Endothelial cell of umbilical vein (primary cell): ENCODE measurements around the gene MS4A6E. TPM values are rescaled to one million over a fixed set of nuclear protein-coding genes. Genes with fewer than 3 reads are reported as not detected.

Source experiments
- BruUV-seq: library from RNA; stranded (reverse); fragments of 400-500 nt; replicated peaks from 2 replicates; lab custom pipeline; 2021; lab: Mats Ljungman, UMichigan
- CTCF ChIA-PET: fragments of 300-600, 350-600 bp; sonication (Branson Sonifier 250); formaldehyde crosslinking; loops from one replicate; lab custom pipeline; 2021; ENCODE audit warnings: antibody characterized with exemption, inconsistent platforms; lab: Charles Lee
- POLR2A ChIA-PET: fragments of 300-600, 350-600 bp; sonication (Branson Sonifier 250); formaldehyde crosslinking; loops from one replicate; lab custom pipeline; 2021; ENCODE audit warnings: antibody characterized with exemption, inconsistent platforms; lab: Charles Lee
- DNase-seq: peaks from one replicate; pipeline ENCODE4 v3.0.0-alpha.2; 2011; ENCODE audit warnings: low read depth, low spot score
- FAIRE-seq: peaks from 2 replicates; lab custom pipeline; 2011; peaks lifted over from hg19 to GRCh38; lab: Jason Lieb, UNC
- H2AFZ ChIP-seq: 2 replicates; pipeline ENCODE4 v1.6.0; 2012; ENCODE audit warnings: low read depth, low read length, control low read depth, inconsistent platforms
- H3K27ac ChIP-seq: 2 replicates; pipeline ENCODE4 v1.5.1; 2011; ENCODE audit warnings: low read depth, mild to moderate bottlenecking, control low read depth, low read length, moderate library complexity; ENCODE audit not compliant: insufficient read depth
- H3K27me3 ChIP-seq, 2 experiments: 2 replicates each; pipeline versions ENCODE4 v1.6.0 to v1.6.1; 2011; ENCODE audit warnings: low read length in 2 of 2, mixed read lengths in 1 of 2; ENCODE audit not compliant: control insufficient read depth in 2 of 2, insufficient read depth in 2 of 2
- H3K36me3 ChIP-seq, 2 experiments: 2 replicates in 1 of 2; 3 replicates in 1 of 2; pipeline ENCODE4 v1.5.1; 2011; ENCODE audit warnings: low read length in 2 of 2, mild to moderate bottlenecking in 1 of 2, moderate library complexity in 1 of 2; ENCODE audit not compliant: control insufficient read depth in 2 of 2, insufficient read depth in 2 of 2; ENCODE audit errors: extremely low read depth in 1 of 2
- H3K4me1 ChIP-seq: 3 replicates; pipeline ENCODE4 v1.5.1; 2011; ENCODE audit warnings: mild to moderate bottlenecking, low read length; ENCODE audit not compliant: control insufficient read depth, insufficient read depth; ENCODE audit errors: extremely low read depth
- H3K4me2 ChIP-seq: 2 replicates; pipeline ENCODE4 v1.6.1; 2011; ENCODE audit warnings: low read length, control low read depth, mixed read lengths; ENCODE audit not compliant: insufficient read depth
- H3K4me3 ChIP-seq, 3 experiments: fragments of 200-600 bp in 1 of 3; sonication (generic), shearing (Covaris generic) in 1 of 3; replicated peaks in 1 of 3; 2 replicates each; pipeline ENCODE4 v1.5.1; 2011 to 2016; ENCODE audit warnings: control low read depth in 3 of 3, low read length in 3 of 3, mild to moderate bottlenecking in 2 of 3, inconsistent platforms in 1 of 3, low read depth in 1 of 3, moderate library complexity in 1 of 3; ENCODE audit not compliant: insufficient read depth in 1 of 3
- H3K79me2 ChIP-seq: 2 replicates; pipeline ENCODE4 v1.6.0; 2012; ENCODE audit warnings: low read length, inconsistent platforms; ENCODE audit not compliant: control insufficient read depth, insufficient read depth
- H3K9ac ChIP-seq: replicated peaks from 2 replicates; pipeline ENCODE3; 2011; ENCODE audit warnings: low read length, control low read depth; ENCODE audit not compliant: insufficient read depth; ENCODE audit errors: extremely low read depth
- H3K9me1 ChIP-seq: replicated peaks from 3 replicates; pipeline ENCODE4 v1.6.0; 2011; ENCODE audit warnings: mild to moderate bottlenecking, low read length; ENCODE audit not compliant: control insufficient read depth, insufficient read depth; ENCODE audit errors: extremely low read depth
- H3K9me3 ChIP-seq: replicated peaks from 2 replicates; pipeline ENCODE4 v1.5.1; 2012; ENCODE audit warnings: low read length, inconsistent platforms; ENCODE audit not compliant: control insufficient read depth, insufficient read depth
- H4K20me1 ChIP-seq: replicated peaks from 2 replicates; pipeline ENCODE3; 2011; ENCODE audit warnings: mild to moderate bottlenecking, low read length; ENCODE audit not compliant: control insufficient read depth, insufficient read depth; ENCODE audit errors: extremely low read depth
- FOS ChIP-seq: IDR thresholded peaks from 2 replicates; pipeline ENCODE4 v1.6.1; 2011; ENCODE audit warnings: mild to moderate bottlenecking, low read length, moderate library complexity, borderline replicate concordance; ENCODE audit not compliant: insufficient read depth
- GATA2 ChIP-seq: IDR thresholded peaks from 2 replicates; pipeline ENCODE4 v1.7.0; 2011; ENCODE audit warnings: low read depth, mild to moderate bottlenecking, moderate library complexity, mixed read lengths, low read length; ENCODE audit not compliant: insufficient read length, insufficient read depth
- JUN ChIP-seq: IDR thresholded peaks from 2 replicates; pipeline ENCODE4 v1.6.1; 2011; ENCODE audit warnings: borderline replicate concordance, low read depth; ENCODE audit not compliant: insufficient read length, insufficient read depth
- MAX ChIP-seq: IDR thresholded peaks from 2 replicates; pipeline ENCODE4 v1.6.1; 2011; ENCODE audit not compliant: insufficient read depth, insufficient read length
- POLR2A ChIP-seq: IDR thresholded peaks from 2 replicates; pipeline ENCODE4 v1.6.1; 2012; ENCODE audit warnings: low read depth, mild to moderate bottlenecking, control low read depth, low read length
- POLR2AphosphoS5 ChIP-seq: IDR thresholded peaks from 2 replicates; pipeline ENCODE4 v1.6.1; 2012; ENCODE audit warnings: low read depth, mild to moderate bottlenecking, control low read depth, low read length, moderate library complexity; ENCODE audit not compliant: insufficient read depth
- dilution Hi-C: fragments of 300-500 bp; cut with MboI; formaldehyde crosslinking; loops from one replicate; pipeline ENCODE4 v1.15.0; 2019; ENCODE audit warnings: low sequenced_read_pairs; ENCODE audit not compliant: extremely low pct_ligation_motif_present
- intact Hi-C: fragments of 100-400 bp; cut with micrococcal nuclease; formaldehyde crosslinking; loops from one replicate; pipeline ENCODE4 v1.10.0; 2022
- polyA plus RNA-seq, 4 experiments: library from polyadenylated mRNA; depleted of rRNA in 3 of 4; stranded (reverse) in 3 of 4; unstranded in 1 of 4; fragments of >200 nt; gene quantifications; 2 replicates each; pipeline versions ENCODE4 v1.2.1 to v1.2.3, GENCODE V29; 2011 to 2012; ENCODE audit warnings: missing spikeins in 1 of 4
- total RNA-seq: library from RNA; stranded (reverse); gene quantifications from 2 replicates; pipeline ENCODE4 v1.2.3, GENCODE V29; 2021
- TF ChIP-seq, protein P1 (sequence below), 2 donors: IDR thresholded peaks; 1 replicate in 1 of 2; 2 replicates in 1 of 2; pipeline ENCODE4 v1.5.1; 2011; ENCODE audit warnings: low read length in 2 of 2, mild to moderate bottlenecking in 2 of 2, moderate library complexity in 2 of 2, control low read depth in 1 of 2, inconsistent platforms in 1 of 2, low read depth in 1 of 2; ENCODE audit not compliant: insufficient read depth in 1 of 2; ENCODE audit errors: extremely low read depth in 1 of 2

MS4A6E gene
- total and polyA plus RNA-seq, 2 donors (not counting 3 experiments of a cell fraction or from before 2014, with no cell fraction given) = not detected

DNA sequence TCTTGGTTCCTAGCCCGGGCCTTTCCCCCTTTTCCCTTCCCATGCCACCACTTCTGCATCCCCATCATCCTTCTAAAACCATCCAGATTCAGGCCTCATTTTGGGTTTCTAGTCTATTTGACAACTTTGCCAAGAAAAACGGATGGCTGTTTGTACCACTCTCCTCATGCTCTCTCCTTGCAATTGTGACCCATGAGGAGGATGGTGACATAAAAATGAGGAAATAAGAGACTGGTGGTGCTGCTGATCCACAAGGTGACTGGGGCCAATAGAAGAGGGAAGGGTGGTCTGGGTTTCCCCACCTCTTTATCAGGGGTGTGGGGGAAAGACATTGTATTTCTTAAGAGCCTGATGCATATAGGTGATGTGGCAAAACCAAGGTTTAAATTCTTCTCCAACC is 45.6 kb upstream of the MS4A6E start:
- no peaks in the 10 kb centered on the region for H3K79me2 ChIP-seq
- H3K9ac ChIP-seq = no peak overlapping the region
- H3K27ac ChIP-seq = no peak overlapping the region
- ChIA-PET POLR2A (no interaction called here), CTCF (interaction anchor here (1.3 kb wide), 1 partner anchor 82 kb away, joined by 3 read pairs; no protein-coding TSS in a partner anchor)
- H3K9me1 ChIP-seq = no peaks in the 10 kb centered on the region
- no peak overlapping the region for H3K4me3 ChIP-seq
- intact Hi-C loops (no loop called here), dilution Hi-C loops (no loop called here)
- no TSS peak for BruUV-seq
- no peaks in the 10 kb centered on the region for H3K36me3 ChIP-seq
- no peak overlapping the region for H3K4me2 ChIP-seq
- DNase-seq = no peak
- FAIRE-seq = no peak
- H4K20me1 ChIP-seq = no peaks in the 10 kb centered on the region
- H2AFZ ChIP-seq = no peak overlapping the region
- no peak for TF ChIP-seq POLR2A
- no peak for TF ChIP-seq POLR2AphosphoS5
- TF ChIP-seq, protein P1, sequence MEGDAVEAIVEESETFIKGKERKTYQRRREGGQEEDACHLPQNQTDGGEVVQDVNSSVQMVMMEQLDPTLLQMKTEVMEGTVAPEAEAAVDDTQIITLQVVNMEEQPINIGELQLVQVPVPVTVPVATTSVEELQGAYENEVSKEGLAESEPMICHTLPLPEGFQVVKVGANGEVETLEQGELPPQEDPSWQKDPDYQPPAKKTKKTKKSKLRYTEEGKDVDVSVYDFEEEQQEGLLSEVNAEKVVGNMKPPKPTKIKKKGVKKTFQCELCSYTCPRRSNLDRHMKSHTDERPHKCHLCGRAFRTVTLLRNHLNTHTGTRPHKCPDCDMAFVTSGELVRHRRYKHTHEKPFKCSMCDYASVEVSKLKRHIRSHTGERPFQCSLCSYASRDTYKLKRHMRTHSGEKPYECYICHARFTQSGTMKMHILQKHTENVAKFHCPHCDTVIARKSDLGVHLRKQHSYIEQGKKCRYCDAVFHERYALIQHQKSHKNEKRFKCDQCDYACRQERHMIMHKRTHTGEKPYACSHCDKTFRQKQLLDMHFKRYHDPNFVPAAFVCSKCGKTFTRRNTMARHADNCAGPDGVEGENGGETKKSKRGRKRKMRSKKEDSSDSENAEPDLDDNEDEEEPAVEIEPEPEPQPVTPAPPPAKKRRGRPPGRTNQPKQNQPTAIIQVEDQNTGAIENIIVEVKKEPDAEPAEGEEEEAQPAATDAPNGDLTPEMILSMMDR (IDR thresholded peaks at IDR 0.05; ENCODE audit: extremely low read depth in 1 of 2, insufficient read depth in 1 of 2, low read depth in 1 of 2, low read length in 2 of 2) = no peak
- no peak for TF ChIP-seq JUN
- TF ChIP-seq MAX = no peak
- TF ChIP-seq GATA2 = no peak
- no peak for TF ChIP-seq FOS
- H3K9me3 ChIP-seq = no peaks in the 10 kb centered on the region
- peaks cover 10% of the 10 kb centered on the region for H3K4me1 ChIP-seq
- no peaks in the 10 kb centered on the region for H3K27me3 ChIP-seq
